GM21786 (cell line): ENCODE results near the gene KIAA0040.

ENCODE experiments used
- ATAC-seq: cut with Tn5 transposase; IDR thresholded peaks from one replicate; pipeline ENCODE4 v1.9.1; 2021; ENCODE audit not compliant: unreplicated experiment

The KIAA0040 gene

DNA sequence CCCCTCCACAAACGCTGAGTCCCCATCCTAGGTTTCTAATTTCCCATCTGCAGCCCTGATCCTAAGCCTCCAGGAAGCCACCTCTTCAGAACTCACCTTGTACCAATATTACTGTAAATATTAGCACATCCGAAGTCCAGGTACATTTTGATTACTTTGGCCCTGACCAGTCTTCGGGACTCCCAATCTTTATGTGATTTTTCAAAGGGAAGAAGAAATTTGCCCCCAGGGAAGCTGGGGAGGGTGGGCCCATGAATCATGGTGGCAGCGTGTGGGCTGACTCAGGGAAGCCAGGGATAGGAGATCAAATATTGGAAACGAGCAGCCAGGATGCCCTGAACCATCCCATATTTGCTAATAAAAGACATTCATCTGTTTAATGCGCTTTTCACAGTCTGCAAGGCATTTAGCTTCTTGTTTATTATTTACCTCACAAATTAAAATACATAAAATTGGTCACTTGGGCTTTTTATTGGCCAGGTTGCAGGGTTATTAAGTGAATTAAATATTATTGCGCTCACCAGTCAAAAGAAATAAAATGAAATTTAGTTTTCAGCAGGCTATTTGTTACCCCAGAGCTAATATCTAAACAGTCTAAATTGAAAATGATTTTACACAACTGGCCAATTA lies 46.6 kb downstream of the KIAA0040 start:
- no peak for ATAC-seq

DNA sequence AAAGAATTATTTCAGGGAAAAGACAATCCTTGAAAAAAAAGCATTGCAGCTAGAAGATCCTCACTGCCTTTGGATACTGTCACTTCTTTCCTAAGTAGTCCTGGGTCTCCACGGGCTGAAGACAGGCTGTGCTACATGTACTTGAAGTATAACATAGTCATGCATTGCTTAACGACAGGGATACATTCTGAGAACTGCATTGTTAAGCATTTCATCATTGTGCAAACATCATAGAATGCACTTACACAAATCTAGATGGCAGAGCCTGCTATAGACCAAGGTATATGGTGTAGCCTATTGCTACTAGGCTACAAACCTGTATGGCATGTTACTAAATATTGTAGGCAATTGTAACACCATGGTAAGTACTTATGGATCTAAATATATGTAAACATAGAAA lies 54.0 kb downstream of the KIAA0040 start:
- no peak for ATAC-seq

DNA sequence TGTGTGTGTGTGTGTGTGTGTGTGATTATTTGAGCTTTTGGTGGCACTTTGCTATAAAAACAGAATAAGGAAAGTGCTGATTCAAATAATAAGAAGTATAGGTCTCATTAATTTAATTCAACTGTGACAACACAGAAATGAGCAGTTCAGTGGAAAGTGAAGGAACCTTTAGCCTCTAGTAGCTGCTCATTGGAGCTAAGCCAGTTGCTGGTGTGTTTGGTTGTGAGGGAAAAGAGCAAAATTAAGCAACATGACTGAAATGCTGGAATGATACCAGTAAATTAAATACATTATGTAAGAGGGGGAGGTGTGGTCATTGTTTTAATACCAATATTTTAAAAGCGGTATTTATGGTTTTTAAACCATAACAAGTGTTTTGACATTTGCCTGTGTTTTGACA lies 55.2 kb downstream of the KIAA0040 start:
- ATAC-seq, result no peak

DNA sequence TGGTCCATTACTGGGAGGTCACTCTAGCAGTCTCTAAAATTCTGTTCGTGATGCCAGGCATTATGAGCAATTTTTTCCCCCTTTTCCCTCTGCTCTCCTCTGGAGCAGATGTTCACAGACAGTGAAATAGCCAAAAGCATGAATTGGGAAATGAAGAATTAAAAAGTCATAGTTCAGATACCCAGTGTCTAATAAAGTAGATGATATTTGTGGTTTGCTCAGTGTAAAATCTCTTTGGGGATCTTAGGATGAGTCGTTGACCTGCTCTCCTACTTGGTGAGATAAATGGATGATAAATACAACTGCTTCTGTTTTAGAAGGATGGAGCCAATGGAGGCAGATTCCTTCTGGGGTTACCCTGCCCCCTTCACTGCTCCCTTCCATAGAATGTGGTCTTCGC lies 56.3 kb downstream of the KIAA0040 start:
- ATAC-seq, result no peak

DNA sequence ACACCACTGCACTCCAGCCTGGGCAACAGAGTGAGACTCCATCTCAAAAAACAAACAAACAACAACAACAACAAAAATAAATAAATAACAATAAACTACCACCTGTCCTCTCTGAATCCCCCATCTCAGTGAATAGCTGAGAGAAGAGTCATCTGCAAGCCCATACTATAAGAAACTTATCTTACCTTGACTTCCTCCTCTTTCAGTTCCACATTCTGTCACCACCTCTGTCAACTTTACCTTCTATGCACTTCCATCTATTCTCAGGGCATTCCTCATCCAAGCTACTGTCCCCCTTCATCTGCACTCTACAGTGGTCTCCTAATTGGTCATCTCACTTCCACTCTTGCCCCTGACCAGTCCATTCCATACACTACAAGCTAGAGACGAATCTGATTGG lies 58.1 kb downstream of the KIAA0040 start:
- ATAC-seq, result no peak

DNA sequence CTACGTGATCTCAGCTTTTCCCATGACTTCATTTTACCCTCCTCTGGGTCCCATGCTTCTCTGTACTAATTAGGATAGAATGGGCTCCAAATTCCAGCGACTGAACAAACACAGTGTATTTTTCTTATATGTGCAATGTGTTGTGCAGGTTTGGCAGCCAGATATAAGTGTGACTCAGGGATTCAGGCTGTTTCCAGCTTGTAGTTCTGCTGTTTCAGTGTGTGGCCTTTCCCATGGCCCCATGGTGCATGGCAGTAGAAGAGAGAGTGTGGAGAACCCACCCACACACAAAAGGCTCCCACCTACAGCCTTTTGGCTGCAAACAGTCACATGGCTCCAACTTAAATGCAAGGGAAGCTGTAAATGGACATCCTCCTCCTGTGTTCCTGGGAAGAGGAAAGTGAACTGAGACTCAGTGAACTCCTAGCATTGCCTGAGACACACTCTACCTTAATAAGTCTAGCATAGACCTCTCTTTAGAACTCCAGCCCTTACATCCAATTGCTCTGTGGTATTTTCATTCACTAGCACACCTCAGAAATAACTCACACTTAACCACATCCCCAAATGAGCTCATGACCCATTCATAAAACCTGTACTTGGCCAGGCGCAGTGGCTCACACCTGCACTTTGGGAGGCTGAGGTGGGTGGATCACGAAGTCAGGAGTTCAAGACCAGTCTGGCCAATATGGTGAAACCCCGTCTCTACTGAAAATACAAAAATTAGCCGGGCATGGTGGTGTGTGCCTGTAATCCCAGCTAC lies 58.7 kb downstream of the KIAA0040 start:
- no peak for ATAC-seq

DNA sequence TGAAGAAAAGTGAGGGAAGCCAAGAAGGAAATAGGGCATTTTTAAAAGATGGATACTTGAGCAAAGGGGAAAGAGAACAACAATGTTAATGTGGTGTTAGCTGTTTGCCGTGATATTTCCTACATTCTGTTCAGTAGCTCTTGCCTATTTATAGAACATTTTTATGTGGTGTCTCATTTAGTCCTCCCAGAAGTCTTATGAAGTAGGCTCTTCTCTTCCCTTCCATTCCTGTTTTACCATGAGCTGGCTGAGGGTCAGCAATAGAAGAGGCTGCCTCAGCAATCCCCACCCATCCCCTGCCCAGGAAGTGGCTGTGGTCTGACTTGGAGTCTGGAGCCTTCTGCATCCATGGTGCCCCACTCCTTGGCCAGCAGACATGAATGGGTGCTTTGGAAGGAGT lies 60.1 kb downstream of the KIAA0040 start:
- ATAC-seq, result no peak

DNA sequence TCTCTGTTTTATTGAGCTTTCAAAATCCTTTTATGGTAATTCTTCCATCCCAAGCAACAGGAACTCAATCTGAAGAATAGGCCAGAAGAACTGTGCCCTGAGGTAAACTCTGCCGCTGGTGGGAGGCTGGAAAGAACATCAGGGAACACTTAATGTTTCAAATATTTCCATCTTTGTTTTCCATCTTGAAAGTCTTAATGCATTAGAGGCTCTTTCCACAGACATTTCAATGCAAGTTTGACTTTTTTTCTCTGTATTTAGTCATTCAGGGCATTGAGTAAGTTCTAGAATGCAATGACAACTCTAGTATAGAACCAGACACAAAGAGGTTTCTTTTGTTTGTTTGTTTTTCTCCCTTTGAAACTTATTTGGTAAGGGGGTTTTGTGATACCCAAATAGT lies 61.5 kb downstream of the KIAA0040 start:
- ATAC-seq, result no peak

DNA sequence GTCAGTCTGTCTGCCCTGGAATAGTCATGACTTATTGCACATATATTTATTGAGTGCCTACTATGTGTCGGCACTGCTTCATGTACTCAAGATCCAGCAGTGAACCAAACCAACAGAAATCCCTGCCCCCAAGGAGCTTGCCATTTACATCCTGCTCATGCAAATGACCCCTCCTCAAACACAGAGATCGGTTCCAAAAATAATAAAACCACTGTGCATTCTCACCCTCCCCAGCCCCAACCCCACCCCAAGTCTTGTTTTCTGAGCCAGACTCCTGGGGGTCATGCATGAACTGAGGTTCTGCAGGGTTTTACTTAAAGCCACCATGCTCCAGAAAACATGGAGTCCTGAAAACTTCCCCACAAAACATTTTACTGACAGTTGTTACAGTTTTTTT lies 61.9 kb downstream of the KIAA0040 start:
- ATAC-seq, result no peak

DNA sequence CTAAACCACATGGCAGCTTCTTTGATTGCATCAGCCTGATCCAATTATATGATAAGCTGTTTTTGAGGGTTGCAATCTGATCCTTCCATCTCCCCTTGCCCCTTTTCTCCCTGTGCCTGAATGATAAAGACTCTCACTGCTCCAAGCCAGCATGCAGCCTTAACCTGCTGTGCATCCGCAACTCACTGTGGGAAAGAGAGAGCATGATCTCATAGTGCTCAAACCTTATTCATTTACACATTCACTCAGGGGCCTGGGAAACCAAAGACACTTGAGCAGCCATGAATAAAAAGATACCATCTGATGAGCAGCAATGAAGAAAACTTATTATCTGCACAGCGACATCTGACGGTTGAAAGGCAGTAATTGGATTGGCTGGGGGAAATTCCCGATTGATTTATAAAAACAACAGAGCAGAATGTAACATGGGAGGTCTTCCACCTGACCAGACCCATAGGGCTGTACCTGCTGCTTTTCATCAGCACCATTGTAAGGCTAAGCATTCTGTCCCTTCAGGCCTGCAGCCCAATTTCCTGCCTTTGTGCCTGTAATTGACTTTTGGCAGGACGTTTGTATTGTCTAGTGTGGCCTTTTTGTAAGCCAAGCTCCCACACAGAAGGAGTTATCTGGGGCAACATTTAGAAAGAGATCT lies 62.5 kb downstream of the KIAA0040 start:
- no peak for ATAC-seq

DNA sequence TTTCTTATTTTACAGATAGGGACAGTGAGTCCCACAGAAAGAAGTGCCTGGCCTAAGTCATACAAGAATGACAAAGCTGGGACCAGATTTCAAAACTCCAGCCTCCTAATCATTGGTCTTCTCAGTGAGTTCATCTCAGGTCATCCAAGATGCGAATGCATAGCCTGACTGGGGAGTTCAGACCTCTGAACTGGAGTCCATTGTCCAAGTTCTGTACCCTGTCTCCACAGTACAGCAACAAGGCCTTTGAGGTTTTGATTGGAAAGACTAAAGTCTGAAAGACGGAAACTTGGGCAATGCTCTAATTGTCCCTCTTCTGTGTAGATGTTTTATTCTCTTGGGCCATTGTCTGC lies 63.0 kb downstream of the KIAA0040 start:
- ATAC-seq, result no peak

DNA sequence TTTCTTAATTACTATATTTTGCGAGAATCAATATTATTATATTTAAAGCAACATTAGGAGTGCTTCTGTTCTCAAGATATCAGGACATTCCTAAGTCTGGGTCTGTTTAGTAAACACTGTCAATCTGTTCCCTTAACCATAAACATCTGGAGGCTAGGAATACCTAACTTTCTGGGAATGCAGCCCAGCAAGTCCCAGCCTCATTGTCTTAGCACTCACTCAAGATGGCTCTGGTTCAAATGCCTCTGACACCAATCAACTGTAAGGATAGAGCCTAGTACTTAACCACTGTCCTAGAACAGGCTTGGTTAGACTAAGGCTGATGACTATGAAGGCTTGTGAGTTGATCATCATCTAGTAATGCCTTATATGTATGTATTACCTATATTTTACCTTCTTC lies 63.4 kb downstream of the KIAA0040 start:
- ATAC-seq, result no peak

DNA sequence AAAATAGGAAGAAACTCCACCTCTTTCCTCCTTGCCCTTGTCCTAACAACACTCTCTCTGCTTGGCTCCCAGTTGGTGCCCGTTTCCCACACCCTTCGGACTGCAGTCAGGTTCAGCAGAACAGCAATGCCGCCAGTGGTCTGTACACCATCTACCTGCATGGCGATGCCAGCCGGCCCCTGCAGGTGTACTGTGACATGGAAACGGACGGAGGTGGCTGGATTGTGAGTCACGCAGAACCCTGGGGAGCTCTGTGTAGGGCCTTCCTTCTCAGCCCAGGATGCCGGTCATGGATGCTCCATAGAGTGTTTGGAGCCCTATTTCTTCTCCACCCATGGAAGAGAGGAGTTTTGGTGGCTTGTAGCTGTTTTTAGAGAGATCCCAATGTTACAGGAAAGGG lies 64.1 kb downstream of the KIAA0040 start:
- ATAC-seq, result no peak

DNA sequence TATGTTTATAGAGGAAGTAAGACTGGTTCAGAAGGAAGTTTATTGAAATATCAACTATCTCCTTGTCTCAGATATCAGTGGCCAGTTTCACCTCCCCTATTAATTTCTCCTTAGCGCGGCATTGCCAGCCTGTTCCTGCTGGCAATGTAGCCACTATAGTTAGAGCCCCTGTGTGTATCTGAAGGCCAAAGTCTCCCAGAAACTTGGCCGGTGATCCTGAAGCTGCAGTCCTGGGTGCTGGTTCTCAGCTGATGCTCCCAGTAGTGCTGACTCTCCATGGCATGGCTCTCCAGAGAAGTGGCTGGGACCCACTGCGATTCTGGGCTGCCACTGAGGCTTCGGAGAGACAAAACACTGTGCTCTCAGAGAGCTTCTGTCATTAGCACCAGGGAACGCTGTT lies 65.0 kb downstream of the KIAA0040 start:
- ATAC-seq, result no peak

DNA sequence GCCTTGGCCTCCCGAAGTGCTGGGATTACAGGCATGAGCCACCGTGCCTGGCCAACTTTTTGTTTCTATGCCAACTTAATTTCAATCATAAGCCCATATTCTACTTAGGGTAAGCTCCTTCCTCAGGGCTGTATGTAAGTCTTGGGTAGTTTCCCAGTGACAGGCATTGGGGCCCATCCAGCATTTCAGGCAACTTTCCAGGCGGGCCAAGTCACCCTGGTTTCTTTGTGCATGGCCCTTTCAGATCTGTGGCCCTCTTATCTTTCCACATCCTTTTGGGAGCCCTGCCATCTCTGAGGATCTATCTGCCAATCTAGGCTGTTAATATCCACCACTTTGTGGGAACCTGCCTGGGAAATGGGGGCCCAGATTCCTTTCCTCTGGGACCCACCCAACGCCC lies 66.2 kb downstream of the KIAA0040 start:
- ATAC-seq, result no peak

DNA sequence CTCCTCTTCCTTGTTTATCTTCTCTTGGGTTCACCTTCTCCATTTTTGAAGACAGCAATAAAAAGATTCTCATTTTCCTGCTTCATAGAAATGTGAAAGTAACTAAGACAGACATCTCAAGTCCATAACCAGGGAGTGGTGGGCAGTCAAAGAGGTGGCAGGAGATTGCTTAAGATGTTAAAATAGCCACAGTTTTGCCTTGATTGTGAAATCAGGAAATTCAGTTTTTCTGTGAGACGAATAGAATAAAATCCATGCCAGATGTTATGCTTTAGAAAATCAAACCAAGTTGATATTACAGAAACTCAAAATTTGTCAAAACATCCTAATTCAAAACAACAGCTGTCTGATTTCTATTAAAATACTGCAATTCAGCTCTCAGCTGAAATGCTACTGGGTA lies 67.7 kb downstream of the KIAA0040 start:
- no peak for ATAC-seq

DNA sequence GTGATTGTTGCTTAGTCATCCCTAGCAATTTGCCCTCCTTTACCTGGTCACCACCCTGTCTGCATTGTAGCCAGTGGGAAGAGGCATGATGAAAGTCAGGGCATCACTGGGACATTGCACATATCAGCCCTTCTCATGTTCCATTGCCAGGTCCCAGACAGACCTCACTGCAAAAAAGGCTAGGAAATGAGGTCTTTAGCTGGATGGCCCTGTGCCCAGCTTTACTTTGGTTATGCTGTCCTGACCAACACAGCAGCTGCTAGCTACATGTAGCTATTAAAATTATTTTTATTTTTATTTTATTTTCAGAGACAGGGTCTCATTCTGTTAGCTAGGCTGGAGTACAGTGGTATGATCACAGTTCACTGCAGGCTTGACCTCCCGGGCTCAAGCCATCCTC lies 72.1 kb downstream of the KIAA0040 start:
- ATAC-seq, result no peak

DNA sequence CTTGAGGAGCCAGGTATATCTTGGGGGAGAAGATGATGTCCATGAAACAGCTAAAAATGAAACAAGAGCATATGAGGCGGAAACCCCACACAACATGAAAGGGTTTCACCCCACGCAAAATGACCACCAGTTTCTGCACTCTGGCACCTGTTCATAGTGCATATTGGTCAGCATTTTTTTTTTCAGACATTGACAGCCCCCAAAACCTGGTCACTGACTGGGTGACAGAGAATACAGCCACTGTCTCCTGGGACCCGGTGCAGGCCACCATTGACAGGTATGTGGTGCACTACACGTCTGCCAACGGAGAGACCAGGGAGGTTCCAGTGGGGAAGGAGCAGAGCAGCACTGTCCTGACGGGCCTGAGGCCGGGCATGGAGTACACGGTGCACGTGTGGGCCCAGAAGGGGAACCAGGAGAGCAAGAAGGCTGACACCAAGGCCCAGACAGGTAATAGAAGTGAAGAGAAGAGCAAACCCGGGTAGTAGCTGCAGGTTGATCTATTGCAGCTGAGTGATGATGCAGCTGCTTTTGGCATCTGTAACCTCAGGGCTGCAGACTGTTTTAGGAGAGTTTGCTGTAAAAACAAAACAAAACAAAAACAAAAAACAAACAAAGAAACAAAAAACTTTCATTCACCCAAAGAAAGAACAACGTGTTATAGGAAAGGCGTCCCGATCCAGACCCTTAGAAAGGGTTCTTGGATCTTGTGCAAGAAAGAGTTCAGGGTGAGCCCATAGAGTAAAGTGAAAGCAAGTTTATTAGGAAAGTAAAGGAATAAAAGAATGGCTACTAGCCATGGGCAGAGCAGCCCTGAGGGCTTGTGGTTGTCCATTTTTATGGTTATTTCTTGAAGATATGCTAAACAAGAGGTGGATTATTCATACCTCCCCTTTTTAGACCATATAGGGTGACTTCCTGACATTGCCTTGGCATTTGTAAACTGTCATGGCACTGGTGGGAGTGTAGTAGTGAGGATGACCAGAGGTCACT lies 73.9 kb downstream of the KIAA0040 start:
- ATAC-seq, result no peak

DNA sequence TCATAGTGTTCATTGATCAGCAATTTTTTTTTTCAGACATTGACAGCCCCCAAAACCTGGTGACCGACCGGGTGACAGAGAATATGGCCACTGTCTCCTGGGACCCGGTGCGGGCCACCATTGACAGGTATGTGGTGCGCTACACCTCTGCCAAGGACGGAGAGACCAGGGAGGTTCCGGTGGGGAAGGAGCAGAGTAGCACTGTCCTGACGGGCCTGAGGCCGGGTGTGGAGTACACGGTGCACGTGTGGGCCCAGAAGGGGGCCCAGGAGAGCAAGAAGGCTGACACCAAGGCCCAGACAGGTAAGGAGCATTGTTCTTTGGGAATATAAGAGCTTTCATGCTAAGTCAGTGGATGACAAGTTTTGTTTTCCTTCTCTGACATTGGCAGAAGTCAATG lies 75.7 kb downstream of the KIAA0040 start:
- ATAC-seq, result no peak

DNA sequence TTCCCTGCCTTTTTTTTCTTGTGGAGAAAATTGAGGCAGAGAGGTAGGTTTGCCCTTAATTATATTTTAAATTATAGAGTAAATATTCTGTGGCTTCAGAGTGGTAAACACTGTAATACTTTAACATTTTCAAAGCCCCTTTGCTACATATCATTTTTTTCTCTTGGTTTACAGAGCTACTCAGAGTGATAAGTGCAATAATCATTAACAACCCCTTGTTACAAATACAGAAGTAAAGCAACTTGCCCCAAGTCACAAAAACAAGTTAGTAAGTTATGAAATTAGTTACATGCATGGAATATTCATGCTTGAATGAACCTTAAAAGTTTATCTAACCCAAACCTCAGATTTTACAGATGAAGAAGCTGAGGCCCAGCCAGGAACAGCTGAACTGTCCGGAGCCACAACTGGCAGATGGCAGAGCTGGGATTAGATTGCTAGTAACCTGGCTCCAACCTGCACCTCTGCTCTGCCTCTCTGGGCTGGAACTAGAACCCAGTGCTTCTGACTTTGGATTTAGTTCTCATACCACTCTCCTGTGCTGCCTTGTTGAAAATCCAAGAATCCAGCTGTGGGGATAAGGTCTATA lies 76.3 kb downstream of the KIAA0040 start:
- no peak for ATAC-seq

DNA sequence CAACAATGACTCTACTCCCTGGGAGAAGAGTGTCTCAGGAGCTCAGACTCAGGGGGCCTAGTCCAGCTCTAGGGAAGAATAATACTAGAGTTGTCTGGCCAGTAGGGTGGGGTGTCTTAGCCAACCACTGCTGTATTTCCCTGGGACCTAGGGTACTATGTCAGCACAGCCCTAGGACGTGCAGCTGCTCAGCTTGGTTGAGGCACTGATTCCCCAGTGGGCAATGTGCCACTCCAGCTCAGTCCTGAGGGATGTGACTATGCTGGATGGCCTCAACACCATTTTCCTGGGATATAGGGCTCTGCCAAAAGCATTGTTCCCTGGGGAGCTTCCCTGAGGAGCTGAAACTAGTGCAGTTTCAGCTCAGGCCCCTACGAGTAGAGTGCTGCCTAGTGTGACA lies 77.6 kb downstream of the KIAA0040 start:
- no peak for ATAC-seq
